Brain microvascular endothelial cell (primary cell): ENCODE data around the gene PPT1.

ENCODE experiments used
- DNase-seq: peaks from one replicate; pipeline ENCODE4 v3.0.0-alpha.2; 2020
- H3K27ac ChIP-seq: fragments of 250-450 bp; sonication (Bioruptor Pico); 2 replicates; pipeline ENCODE4 v1.5.1; 2020; ENCODE audit warnings: mild to moderate bottlenecking, moderate library complexity
- H3K27me3 ChIP-seq: fragments of 250-450 bp; sonication (Bioruptor Pico); replicated peaks from 2 replicates; pipeline ENCODE4 v1.5.1; 2020; ENCODE audit warnings: mild to moderate bottlenecking
- H3K36me3 ChIP-seq: fragments of 250-450 bp; sonication (Bioruptor Pico); replicated peaks from 2 replicates; pipeline ENCODE4 v1.5.1; 2020; ENCODE audit warnings: mild to moderate bottlenecking
- H3K4me3 ChIP-seq: 2 replicates; pipeline ENCODE4 v1.5.1; 2011; ENCODE audit warnings: low read depth, mild to moderate bottlenecking, control low read depth, low read length, moderate library complexity
- in situ Hi-C: cut with HindIII; loops from 2 replicates; pipeline ENCODE4 v1.10.0; 2017; ENCODE audit warnings: low sequenced_read_pairs, low pct_ligation_motif_present
- TF ChIP-seq, protein P1 (sequence below): IDR thresholded peaks from 2 replicates; pipeline ENCODE4 v1.5.1; 2011; ENCODE audit warnings: low read depth, mild to moderate bottlenecking, moderate library complexity, low read length, control low read depth, inconsistent platforms; ENCODE audit errors: missing control alignments

PPT1 gene

DNA sequence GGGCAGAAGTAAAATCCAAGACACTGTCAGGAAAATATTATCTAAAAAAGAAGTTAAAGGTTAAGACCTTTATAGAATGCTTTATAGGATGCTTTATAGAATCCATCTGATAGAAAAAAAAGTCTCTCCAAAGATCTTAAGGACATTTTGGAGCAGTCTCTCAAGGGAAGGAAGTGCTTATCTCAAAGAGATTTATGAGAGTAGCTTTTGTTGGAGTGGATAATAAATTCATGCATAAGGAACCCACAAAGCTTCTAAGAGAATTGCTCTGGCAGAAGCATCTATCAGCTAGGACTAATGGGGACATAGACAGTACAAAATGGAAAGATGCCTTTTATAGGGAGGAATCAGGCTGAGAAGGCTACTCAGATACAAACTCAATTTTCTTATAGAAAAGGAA lies 69.4 kb downstream of the PPT1 start:
- H3K36me3 ChIP-seq: no peaks in the 10 kb centered on the region
- TF ChIP-seq, protein P1, sequence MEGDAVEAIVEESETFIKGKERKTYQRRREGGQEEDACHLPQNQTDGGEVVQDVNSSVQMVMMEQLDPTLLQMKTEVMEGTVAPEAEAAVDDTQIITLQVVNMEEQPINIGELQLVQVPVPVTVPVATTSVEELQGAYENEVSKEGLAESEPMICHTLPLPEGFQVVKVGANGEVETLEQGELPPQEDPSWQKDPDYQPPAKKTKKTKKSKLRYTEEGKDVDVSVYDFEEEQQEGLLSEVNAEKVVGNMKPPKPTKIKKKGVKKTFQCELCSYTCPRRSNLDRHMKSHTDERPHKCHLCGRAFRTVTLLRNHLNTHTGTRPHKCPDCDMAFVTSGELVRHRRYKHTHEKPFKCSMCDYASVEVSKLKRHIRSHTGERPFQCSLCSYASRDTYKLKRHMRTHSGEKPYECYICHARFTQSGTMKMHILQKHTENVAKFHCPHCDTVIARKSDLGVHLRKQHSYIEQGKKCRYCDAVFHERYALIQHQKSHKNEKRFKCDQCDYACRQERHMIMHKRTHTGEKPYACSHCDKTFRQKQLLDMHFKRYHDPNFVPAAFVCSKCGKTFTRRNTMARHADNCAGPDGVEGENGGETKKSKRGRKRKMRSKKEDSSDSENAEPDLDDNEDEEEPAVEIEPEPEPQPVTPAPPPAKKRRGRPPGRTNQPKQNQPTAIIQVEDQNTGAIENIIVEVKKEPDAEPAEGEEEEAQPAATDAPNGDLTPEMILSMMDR: no peak
- H3K27ac ChIP-seq: no peak overlapping the region
- no peak for DNase-seq
- H3K4me3 ChIP-seq: no peak overlapping the region
- H3K27me3 ChIP-seq: no peaks in the 10 kb centered on the region
- in situ Hi-C loops: no loop called here

DNA sequence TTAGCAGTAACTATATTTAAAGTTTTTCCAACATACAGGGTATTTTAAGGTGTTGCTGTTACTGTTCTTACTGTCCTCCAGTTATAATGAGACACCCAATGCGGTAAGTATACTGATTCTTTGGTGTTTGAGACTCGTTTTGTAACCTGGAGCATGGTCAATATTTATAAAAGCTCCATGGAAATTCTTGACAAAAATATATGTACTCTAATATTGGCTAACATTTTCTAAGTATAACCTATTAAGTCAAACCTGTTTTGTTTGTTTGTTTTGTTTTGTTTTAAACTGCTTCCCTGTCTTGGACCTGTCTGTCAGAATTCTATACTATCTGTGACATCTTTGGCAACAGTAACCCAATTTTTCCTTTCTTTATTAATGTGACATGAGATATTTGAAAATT lies 72.4 kb downstream of the PPT1 start:
- Histone ChIP-seq H3K27ac (no peak overlapping the region), H3K36me3 (no peaks in the 10 kb centered on the region), H3K27me3 (no peaks in the 10 kb centered on the region), H3K4me3 (no peak overlapping the region)
- DNase-seq: no peak
- TF ChIP-seq, protein P1: no peak
- in situ Hi-C loops: no loop called here

DNA sequence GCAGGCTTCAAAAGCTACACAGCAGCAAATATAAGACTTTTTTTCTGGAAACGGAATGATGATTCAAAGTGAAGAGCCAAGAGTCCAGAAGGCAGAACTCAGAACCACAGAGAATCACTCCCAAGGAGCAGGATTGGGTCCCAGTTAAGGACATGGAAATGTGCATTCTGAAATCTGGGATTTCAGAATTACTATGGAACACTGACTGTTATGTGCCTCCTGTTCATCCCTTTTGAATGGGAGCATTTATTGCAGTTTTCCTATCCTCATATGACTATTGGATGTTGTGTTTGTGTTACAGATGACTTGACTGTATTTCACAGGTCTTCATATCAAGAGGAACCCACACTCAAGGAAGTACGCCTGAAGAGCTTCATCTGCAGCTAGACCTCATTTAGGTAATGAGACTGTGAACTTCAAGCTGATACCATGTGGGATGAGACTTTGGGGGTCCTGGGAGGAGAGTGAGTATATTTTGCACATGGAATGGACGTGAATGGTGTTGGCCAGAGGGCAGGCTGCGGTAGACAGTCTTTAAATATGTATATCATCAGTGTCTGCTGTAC lies 73.6 kb downstream of the PPT1 start:
- H3K36me3 ChIP-seq: no peaks in the 10 kb centered on the region
- no peaks in the 10 kb centered on the region for H3K27me3 ChIP-seq
- in situ Hi-C loops: no loop called here

More for the DNA sequence above, 73.6 kb downstream of the PPT1 start:
- DNase-seq: no peak
- no peak overlapping the region for H3K27ac ChIP-seq
- H3K4me3 ChIP-seq: no peak overlapping the region
- TF ChIP-seq, protein P1: no peak
